SIG-M5 (cell line): ENCODE measurements around the gene SLC34A2.

Source experiments
- DNase-seq: peaks from one replicate; lab custom pipeline; 2025; lab: John Stamatoyannopoulos, UW

SLC34A2 gene

DNA sequence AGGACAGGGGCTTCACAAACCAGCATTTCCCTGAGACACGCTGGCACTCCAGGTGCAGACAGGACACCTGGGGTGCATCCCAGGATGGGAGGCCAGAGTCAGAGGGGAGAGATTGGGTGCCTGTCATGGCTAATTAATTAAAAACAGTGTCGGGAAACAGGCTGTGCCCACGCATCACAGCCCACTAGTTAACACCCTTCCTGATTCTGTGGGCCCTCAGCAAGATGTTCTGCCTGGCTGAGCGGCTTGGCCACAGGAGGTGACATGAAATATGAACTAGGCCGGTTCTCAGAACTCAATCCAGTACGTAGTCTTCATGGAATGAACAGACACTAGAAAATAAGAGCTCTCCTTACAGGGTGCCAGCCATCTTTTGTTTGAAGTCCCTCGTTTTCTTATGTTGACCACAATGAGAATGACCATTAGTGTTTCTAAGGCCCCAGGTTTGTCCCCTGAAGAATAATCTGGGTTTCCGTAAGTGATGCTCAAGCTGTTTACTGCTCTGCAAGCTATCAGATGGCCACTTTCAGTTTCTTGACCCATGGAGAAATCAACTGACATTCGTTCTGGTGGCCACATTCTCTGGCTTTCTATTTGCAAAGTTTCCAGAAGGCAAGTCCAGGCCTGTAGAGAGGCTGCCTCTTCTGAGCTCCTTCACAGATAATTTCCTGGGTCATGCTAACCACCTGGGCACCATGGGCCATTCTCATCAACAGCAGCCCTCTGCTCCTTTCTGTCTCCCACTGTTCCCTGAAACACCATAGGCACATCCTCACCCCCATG lies 72.3 kb downstream of the SLC34A2 start:
- DNase-seq, result no peak
